ENCODE measurements around the gene DMAC2. TPM values are rescaled to one million over a fixed set of nuclear protein-coding genes. Genes with fewer than 3 reads are reported as not detected.

Gene DMAC2
- total RNA-seq, 1 donor from 2014 or later = 28.0 TPM

DNA sequence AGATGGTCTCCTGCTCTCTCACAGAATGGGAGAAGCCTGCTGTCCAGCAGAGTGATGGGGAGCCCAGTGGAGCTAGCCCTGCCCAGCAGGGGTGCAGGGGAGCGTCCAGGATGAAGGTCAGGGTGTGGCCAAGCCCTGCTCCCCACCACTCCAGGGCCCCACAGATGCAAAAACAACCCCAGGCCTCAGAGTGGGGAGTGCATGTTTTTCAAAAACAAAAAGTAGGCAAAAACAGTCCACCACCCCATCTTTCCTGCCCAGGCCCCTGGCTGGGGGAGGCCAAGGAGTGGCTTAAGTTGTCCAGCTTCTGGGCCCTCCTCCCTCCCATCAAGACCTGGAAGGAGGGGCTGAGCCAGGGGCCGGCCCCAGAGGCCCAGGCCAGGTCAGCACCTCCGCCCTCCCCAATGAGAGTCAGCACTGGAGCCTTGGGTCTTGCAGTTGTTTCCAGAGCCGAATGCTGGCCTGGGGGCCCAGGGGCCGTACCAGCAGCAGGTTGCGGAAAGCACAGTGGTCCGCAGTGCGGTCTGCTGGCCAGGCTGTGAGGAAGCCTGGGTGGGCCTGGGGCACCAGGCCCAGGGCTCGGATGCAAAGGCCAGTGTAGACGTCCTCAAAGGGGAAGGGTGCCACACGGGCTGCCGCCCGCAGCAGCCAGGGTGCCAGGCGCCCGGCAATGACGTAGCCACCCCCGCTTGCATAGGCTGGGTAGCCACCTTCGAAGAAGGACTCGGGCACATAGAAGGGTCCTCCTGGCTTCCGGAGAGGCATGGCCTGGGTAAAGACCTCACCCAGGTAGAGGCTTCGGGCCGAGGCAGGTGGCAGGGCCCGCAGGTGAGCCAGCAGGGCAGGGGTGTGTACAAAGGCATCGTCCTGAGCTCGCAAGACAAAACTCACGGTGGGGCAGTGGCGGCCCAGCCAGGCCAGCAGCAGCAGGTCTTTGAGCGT is 14.3 kb downstream of the DMAC2 start:
- Mint-ChIP-seq H3K36me3 (ENCODE audit: low read depth) (peaks cover 16% of the 10 kb centered on the region), H3K9me3 (ENCODE audit: low read depth) (no peaks in the 10 kb centered on the region), H3K4me1 (ENCODE audit: low read depth) (peaks cover 10% of the 10 kb centered on the region), H3K27me3 (ENCODE audit: low read depth) (no peaks in the 10 kb centered on the region), H3K27ac (ENCODE audit: unreplicated experiment) (no peak overlapping the region), H3K4me3 (ENCODE audit: unreplicated experiment) (no peak overlapping the region)
- no peak for DNase-seq (ENCODE audit: low spot score)
- TF ChIP-seq, protein P1, sequence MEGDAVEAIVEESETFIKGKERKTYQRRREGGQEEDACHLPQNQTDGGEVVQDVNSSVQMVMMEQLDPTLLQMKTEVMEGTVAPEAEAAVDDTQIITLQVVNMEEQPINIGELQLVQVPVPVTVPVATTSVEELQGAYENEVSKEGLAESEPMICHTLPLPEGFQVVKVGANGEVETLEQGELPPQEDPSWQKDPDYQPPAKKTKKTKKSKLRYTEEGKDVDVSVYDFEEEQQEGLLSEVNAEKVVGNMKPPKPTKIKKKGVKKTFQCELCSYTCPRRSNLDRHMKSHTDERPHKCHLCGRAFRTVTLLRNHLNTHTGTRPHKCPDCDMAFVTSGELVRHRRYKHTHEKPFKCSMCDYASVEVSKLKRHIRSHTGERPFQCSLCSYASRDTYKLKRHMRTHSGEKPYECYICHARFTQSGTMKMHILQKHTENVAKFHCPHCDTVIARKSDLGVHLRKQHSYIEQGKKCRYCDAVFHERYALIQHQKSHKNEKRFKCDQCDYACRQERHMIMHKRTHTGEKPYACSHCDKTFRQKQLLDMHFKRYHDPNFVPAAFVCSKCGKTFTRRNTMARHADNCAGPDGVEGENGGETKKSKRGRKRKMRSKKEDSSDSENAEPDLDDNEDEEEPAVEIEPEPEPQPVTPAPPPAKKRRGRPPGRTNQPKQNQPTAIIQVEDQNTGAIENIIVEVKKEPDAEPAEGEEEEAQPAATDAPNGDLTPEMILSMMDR (IDR thresholded peaks at IDR 0.05) = no peak

DNA sequence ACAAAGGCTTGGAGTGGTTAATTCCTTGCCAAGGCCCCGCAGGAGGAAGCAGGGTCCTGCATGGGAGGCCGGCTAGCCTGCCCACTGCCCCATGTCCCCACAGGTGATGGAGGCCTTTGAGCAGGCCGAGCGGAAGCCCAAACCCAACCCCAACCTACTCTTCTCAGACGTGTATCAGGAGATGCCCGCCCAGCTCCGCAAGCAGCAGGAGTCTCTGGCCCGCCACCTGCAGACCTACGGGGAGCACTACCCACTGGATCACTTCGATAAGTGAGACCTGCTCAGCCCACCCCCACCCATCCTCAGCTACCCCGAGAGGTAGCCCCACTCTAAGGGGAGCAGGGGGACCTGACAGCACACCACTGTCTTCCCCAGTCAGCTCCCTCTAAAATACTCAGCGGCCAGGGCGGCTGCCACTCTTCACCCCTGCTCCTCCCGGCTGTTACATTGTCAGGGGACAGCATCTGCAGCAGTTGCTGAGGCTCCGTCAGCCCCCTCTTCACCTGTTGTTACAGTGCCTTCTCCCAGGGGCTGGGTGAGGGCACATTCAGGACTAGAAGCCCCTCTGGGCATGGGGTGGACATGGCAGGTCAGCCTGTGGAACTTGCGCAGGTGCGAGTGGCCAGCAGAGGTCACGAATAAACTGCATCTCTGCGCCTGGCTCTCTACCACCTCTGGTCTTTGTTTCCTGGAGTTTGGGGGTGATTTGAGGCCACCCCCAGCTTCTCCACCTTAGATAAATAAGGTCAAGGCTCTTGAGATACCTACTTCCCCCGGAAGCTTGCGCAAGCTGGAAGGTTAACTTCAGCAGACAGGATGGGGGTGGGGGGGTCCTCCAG is 15.2 kb downstream of the DMAC2 start:
- H3K36me3 Mint-ChIP-seq (ENCODE audit: low read depth) = peaks cover 17% of the 10 kb centered on the region
- no peak overlapping the region for H3K4me3 Mint-ChIP-seq (ENCODE audit: unreplicated experiment)
- no peaks in the 10 kb centered on the region for H3K9me3 Mint-ChIP-seq (ENCODE audit: low read depth)
- TF ChIP-seq, protein P1 (IDR thresholded peaks at IDR 0.05) = no peak
- no peak for DNase-seq (ENCODE audit: low spot score)
- no peak overlapping the region for H3K27ac Mint-ChIP-seq (ENCODE audit: unreplicated experiment)
- no peaks in the 10 kb centered on the region for H3K27me3 Mint-ChIP-seq (ENCODE audit: low read depth)
- peaks cover 10% of the 10 kb centered on the region for H3K4me1 Mint-ChIP-seq (ENCODE audit: low read depth)

DNA sequence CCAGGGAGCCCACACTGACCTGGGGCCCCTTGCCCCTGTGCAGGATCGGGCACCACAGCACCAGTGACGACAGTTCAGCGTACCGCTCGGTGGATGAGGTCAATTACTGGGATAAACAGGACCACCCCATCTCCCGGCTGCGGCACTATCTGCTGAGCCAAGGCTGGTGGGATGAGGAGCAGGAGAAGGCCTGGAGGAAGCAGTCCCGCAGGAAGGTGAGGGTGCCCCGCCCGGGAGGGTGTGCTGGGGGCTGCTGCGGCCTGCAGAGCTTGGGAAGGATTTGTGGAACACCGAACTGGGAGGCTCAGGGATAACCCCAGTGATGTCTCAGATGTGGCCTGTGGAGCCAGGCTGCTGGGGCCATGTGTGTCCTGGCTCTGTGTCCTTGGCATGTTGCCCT is 16.8 kb downstream of the DMAC2 start:
- H3K4me3 Mint-ChIP-seq (ENCODE audit: unreplicated experiment) = no peak overlapping the region
- H3K4me1 Mint-ChIP-seq (ENCODE audit: low read depth) = peaks cover 9% of the 10 kb centered on the region

DNA sequence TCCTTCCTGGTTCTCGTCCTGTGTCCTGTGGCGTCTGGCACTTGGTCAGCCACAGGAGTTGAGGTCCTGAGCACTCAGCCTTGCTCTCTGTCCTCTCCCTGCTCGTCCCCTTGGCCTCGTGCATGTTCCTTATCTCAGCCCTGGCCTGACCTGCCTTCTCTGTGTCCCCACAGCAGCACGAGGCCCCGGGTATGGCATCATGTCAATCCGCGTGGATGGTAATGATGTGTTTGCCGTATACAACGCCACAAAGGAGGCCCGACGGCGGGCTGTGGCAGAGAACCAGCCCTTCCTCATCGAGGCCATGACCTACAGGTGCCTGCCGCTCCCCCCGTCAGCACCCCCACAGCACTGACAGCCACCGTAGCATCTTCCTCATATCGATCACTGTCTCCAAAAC is 17.3 kb downstream of the DMAC2 start:
- TF ChIP-seq, protein P1 (IDR thresholded peaks at IDR 0.05) = no peak
- no peak overlapping the region for H3K4me3 Mint-ChIP-seq (ENCODE audit: unreplicated experiment)
- H3K27me3 Mint-ChIP-seq (ENCODE audit: low read depth) = no peaks in the 10 kb centered on the region
- DNase-seq (ENCODE audit: low spot score) = no peak
- no peak overlapping the region for H3K27ac Mint-ChIP-seq (ENCODE audit: unreplicated experiment)
- peaks cover 5% of the 10 kb centered on the region for H3K4me1 Mint-ChIP-seq (ENCODE audit: low read depth)
- H3K9me3 Mint-ChIP-seq (ENCODE audit: low read depth) = no peaks in the 10 kb centered on the region
- H3K36me3 Mint-ChIP-seq (ENCODE audit: low read depth) = peaks cover 27% of the 10 kb centered on the region

More for the DNA sequence above, 16.8 kb downstream of the DMAC2 start:
- H3K36me3 Mint-ChIP-seq (ENCODE audit: low read depth) = peaks cover 27% of the 10 kb centered on the region
- TF ChIP-seq, protein P1 (IDR thresholded peaks at IDR 0.05) = no peak
- H3K27me3 Mint-ChIP-seq (ENCODE audit: low read depth) = no peaks in the 10 kb centered on the region
- no peaks in the 10 kb centered on the region for H3K9me3 Mint-ChIP-seq (ENCODE audit: low read depth)
- no peak for DNase-seq (ENCODE audit: low spot score)
- no peak overlapping the region for H3K27ac Mint-ChIP-seq (ENCODE audit: unreplicated experiment)

DNA sequence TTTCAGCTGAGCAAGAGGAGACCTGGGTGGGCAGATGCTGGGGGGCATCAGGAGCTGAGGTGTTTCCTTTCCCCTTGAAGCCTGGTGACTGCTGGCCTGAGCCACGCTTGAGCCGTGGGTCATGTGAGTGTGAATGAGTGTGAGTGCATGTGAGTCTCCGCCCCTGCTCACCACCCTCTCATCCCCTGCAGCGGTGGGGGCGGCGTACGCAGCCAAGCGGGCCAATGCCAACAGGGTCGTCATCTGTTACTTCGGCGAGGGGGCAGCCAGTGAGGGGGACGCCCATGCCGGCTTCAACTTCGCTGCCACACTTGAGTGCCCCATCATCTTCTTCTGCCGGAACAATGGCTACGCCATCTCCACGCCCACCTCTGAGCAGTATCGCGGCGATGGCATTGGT is 17.7 kb downstream of the DMAC2 start:
- Mint-ChIP-seq H3K36me3 (ENCODE audit: low read depth) (peaks cover 29% of the 10 kb centered on the region), H3K4me3 (ENCODE audit: unreplicated experiment) (no peak overlapping the region), H3K9me3 (ENCODE audit: low read depth) (no peaks in the 10 kb centered on the region), H3K27ac (ENCODE audit: unreplicated experiment) (no peak overlapping the region), H3K4me1 (ENCODE audit: low read depth) (peaks cover 3% of the 10 kb centered on the region), H3K27me3 (ENCODE audit: low read depth) (no peaks in the 10 kb centered on the region)
- TF ChIP-seq, protein P1 (IDR thresholded peaks at IDR 0.05) = no peak
- no peak for DNase-seq (ENCODE audit: low spot score)
